ENCODE data around the gene DYRK1A. TPM values are rescaled to one million over a fixed set of nuclear protein-coding genes. Genes with fewer than 3 reads are reported as not detected.

DYRK1A gene
- total RNA-seq, 1 experiment from 2014 or later: 48.7 TPM

DNA sequence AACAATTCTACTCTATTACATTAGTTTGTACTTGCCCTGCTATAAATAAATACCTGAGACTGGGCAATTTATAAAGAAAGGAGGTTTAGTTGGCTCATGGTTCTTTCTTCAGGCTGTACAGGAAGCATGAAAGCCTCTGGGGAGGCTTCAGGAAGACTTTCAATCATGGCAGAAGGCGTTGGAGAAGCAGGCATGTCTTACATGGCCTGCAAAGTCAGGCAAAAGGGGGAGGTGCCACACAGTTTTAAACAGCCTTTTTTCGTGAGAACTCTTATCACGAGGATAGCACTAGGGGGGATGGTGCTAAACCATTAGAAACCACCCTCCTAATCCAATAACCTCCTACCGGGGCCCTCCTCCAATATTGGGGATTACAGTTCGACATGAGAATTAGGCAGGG, 102.9 kb downstream of the DYRK1A start:
- Histone ChIP-seq H3K9ac (ENCODE audit: low read length) (no peak overlapping the region), H3K4me1 (ENCODE audit: insufficient read depth, low read length) (no peaks in the 10 kb centered on the region), H4K20me1 (ENCODE audit: low read length) (peaks cover 32% of the 10 kb centered on the region), H3K4me2 (ENCODE audit: low read length) (no peak overlapping the region), H3K27ac (ENCODE audit: low read length) (no peak overlapping the region), H3K4me3 (ENCODE audit: low read length) (no peak overlapping the region), H3K9me3 (ENCODE audit: low read length) (no peaks in the 10 kb centered on the region), H3K9me2 (replicated peaks; ENCODE audit: low read length) (no peaks in the 10 kb centered on the region), H3K79me2 (ENCODE audit: low read length) (peaks cover 97% of the 10 kb centered on the region), H3K27me3 (ENCODE audit: low read length) (no peaks in the 10 kb centered on the region), H2AFZ (ENCODE audit: low read length) (no peak overlapping the region), H3K36me3 (ENCODE audit: low read depth, low read length) (peaks cover 13% of the 10 kb centered on the region; the same call in 1 of the 2 replicates), H3F3A (ENCODE audit: low read length, unreplicated experiment) (no peaks in the 10 kb centered on the region)
- no TSS peak for BruUV-seq (replicated peaks)
- ChIA-PET CTCF (no interaction called here), POLR2A (ENCODE audit: unreplicated experiment) (no interaction called here)
- intact Hi-C loops (cut with micrococcal nuclease): no loop called here
- ATAC-seq: no peak
- TF ChIP-seq, protein P1, sequence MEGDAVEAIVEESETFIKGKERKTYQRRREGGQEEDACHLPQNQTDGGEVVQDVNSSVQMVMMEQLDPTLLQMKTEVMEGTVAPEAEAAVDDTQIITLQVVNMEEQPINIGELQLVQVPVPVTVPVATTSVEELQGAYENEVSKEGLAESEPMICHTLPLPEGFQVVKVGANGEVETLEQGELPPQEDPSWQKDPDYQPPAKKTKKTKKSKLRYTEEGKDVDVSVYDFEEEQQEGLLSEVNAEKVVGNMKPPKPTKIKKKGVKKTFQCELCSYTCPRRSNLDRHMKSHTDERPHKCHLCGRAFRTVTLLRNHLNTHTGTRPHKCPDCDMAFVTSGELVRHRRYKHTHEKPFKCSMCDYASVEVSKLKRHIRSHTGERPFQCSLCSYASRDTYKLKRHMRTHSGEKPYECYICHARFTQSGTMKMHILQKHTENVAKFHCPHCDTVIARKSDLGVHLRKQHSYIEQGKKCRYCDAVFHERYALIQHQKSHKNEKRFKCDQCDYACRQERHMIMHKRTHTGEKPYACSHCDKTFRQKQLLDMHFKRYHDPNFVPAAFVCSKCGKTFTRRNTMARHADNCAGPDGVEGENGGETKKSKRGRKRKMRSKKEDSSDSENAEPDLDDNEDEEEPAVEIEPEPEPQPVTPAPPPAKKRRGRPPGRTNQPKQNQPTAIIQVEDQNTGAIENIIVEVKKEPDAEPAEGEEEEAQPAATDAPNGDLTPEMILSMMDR (conservative IDR thresholded peaks at IDR 0.05; ENCODE audit: low read depth, low read length): no peak
- TF ChIP-seq EZH2 (IDR thresholded peaks at IDR 0.05; ENCODE audit: low read length, unreplicated experiment): no peak
- no peak for TF ChIP-seq EZH2phosphoT487 (IDR thresholded peaks at IDR 0.05; ENCODE audit: borderline replicate concordance, low read length)
- DNase-seq: no peak

DNA sequence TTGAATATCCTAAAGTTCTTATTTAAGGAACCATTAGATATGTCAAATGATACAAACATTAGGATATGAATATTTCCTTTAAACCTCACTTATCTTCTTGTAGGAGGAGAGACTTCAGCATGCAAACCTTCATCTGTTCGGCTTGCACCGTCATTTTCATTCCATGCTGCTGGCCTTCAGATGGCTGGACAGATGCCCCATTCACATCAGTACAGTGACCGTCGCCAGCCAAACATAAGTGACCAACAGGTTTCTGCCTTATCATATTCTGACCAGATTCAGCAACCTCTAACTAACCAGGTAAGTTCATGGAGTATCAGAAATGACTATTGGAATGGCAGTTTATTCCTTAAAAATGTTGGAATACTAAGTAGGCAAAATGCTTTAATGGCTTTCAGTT, 106.0 kb downstream of the DYRK1A start:
- H3K36me3 ChIP-seq (ENCODE audit: low read depth, low read length): peaks cover 17% of the 10 kb centered on the region; the same call in 1 of the 2 replicates
- DNase-seq: no peak

DNA sequence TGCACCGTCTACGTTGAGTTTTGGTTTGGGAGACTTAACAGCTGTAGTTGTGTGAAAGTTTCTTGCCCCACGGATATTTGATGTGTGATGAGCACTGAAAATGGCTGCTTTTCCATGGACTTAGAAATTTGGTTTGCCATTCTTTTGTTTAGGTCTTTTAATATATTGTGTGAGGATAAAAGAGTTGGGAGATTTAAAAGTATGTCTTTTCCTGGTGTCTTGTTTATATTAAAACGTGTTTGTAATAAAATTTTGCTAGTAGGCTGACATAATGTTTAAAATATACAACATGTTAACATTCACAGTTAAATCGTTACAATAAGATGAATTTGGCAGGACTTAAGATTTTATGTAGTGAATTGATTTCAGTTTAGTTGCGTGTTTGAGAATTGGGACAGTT, 106.9 kb downstream of the DYRK1A start:
- CTCF ChIA-PET: no interaction called here
- no peak for TF ChIP-seq EZH2 (IDR thresholded peaks at IDR 0.05; ENCODE audit: low read length, unreplicated experiment)
- TF ChIP-seq, protein P1 (conservative IDR thresholded peaks at IDR 0.05; ENCODE audit: low read depth, low read length): no peak
- POLR2A ChIA-PET (ENCODE audit: unreplicated experiment): interaction anchor here (0.6 kb wide), 1 partner anchor 1345 kb away, joined by 3 read pairs; no protein-coding TSS in a partner anchor
- BruUV-seq (replicated peaks): no TSS peak
- Histone ChIP-seq H3K79me2 (ENCODE audit: low read length) (peaks cover 94% of the 10 kb centered on the region), H3K9ac (ENCODE audit: low read length) (no peak overlapping the region), H3K4me3 (ENCODE audit: low read length) (no peak overlapping the region), H2AFZ (ENCODE audit: low read length) (no peak overlapping the region), H3K36me3 (ENCODE audit: low read depth, low read length) (peaks cover 17% of the 10 kb centered on the region; the same call in 1 of the 2 replicates), H3K27me3 (ENCODE audit: low read length) (no peaks in the 10 kb centered on the region), H3K27ac (ENCODE audit: low read length) (no peak overlapping the region), H3K9me3 (ENCODE audit: low read length) (no peaks in the 10 kb centered on the region), H3K4me1 (ENCODE audit: insufficient read depth, low read length) (no peaks in the 10 kb centered on the region), H4K20me1 (ENCODE audit: low read length) (peaks cover 45% of the 10 kb centered on the region), H3K4me2 (ENCODE audit: low read length) (no peak overlapping the region), H3F3A (ENCODE audit: low read length, unreplicated experiment) (no peaks in the 10 kb centered on the region), H3K9me2 (replicated peaks; ENCODE audit: low read length) (no peaks in the 10 kb centered on the region)
- ATAC-seq: no peak
- intact Hi-C loops (cut with micrococcal nuclease): no loop called here
- no peak for DNase-seq

More for the DNA sequence above, 106.0 kb downstream of the DYRK1A start:
- TF ChIP-seq EZH2 (IDR thresholded peaks at IDR 0.05; ENCODE audit: low read length, unreplicated experiment): no peak
- TF ChIP-seq, protein P1 (conservative IDR thresholded peaks at IDR 0.05; ENCODE audit: low read depth, low read length): no peak
- no peak for TF ChIP-seq EZH2phosphoT487 (IDR thresholded peaks at IDR 0.05; ENCODE audit: borderline replicate concordance, low read length)
- Histone ChIP-seq H3F3A (ENCODE audit: low read length, unreplicated experiment) (no peaks in the 10 kb centered on the region), H3K27me3 (ENCODE audit: low read length) (no peaks in the 10 kb centered on the region), H4K20me1 (ENCODE audit: low read length) (peaks cover 43% of the 10 kb centered on the region), H2AFZ (ENCODE audit: low read length) (no peak overlapping the region), H3K27ac (ENCODE audit: low read length) (no peak overlapping the region), H3K4me3 (ENCODE audit: low read length) (no peak overlapping the region), H3K4me2 (ENCODE audit: low read length) (no peak overlapping the region), H3K79me2 (ENCODE audit: low read length) (peaks cover 97% of the 10 kb centered on the region), H3K9me2 (replicated peaks; ENCODE audit: low read length) (no peaks in the 10 kb centered on the region), H3K9me3 (ENCODE audit: low read length) (no peaks in the 10 kb centered on the region), H3K9ac (ENCODE audit: low read length) (no peak overlapping the region), H3K4me1 (ENCODE audit: insufficient read depth, low read length) (no peaks in the 10 kb centered on the region)
- BruUV-seq (replicated peaks): no TSS peak
- ATAC-seq: no peak
- intact Hi-C loops (cut with micrococcal nuclease): no loop called here
- ChIA-PET POLR2A (ENCODE audit: unreplicated experiment) (no interaction called here), CTCF (no interaction called here)
